ENCODE measurements around the gene C1QTNF5. TPM values are rescaled to one million over a fixed set of nuclear protein-coding genes. Genes with fewer than 3 reads are reported as not detected.

C1QTNF5 gene
- total and polyA plus RNA-seq, 7 experiments from 2014 or later = not detected

DNA sequence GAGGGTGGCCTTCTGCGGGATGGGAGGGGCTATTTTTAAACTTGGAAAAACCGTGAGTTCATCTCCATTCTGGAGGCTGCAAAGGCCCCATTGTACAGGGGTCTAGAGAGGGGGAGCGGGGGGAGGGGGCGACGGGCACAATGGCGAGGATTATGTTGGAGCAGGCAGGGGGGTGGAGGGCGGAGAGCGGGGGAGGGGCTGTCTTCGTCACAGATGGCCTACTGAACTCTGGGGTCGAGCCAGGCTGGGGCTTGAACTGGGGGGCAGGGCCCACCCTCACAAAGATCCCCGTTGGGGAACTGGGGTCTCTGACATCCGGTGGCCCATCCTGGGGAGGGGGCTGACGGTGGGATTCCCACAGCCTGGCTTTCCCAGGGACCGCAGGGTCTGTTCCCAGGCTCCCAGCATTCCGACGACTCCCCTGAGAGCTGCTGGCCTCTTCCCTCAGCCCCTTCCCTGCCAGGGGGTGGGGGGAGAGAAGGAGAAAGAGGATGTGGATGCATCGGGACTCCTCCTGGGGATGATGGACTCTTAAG, 20.4 kb downstream of the C1QTNF5 start:
- Histone ChIP-seq H3K27ac (ENCODE audit: low read depth, low read length) (peak overlapping the region; percentile 70), H3K4me1 (ENCODE audit: control insufficient read depth in 2 of 2, insufficient read depth in 2 of 2, low read length in 2 of 2) (peaks cover 9 to 14% of the 10 kb centered on the region in 2 donors)

DNA sequence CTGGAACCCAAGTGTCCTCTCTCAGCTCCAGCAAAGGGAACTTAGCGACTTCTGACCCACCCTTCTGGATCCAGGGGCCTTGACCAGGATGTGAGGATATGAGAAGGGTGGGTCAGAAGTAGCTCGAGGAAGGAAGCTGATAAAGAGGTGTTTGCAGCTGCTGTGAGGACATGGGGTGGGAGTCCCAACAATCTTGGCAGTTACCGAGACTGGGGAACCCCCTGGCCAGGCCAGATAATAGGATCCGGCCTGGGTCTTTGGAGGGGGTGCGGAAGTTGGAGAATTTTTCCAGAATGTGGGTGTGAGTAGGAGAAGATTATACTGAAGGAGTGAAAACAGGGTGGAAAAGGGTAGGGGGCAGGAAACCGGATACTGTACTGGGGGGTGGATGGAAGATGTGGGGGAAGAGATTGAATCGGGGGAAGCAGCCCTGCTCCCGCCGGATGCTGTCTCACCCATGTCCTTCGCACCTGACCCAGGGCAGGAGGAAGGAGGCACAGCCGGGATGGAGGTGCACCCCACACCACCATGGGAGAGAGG, 20.9 kb downstream of the C1QTNF5 start:
- no peaks in the 10 kb centered on the region for H3K36me3 Mint-ChIP-seq
- peak overlapping the region in 7 of 9 donors; percentile 60 to 90 (median 78) for H3K27ac Mint-ChIP-seq
- DNase-seq (no peak), ATAC-seq (no peak)
- Histone ChIP-seq H3K9me3 (ENCODE audit: control insufficient read depth in 2 of 3, low read length in 3 of 3) (no peaks in the 10 kb centered on the region), H3K27me3 (ENCODE audit: control insufficient read depth in 2 of 2, insufficient read depth in 2 of 2, low read length in 2 of 2) (peaks cover 0 to 6% of the 10 kb centered on the region in 2 donors), H3K4me3 (ENCODE audit: low read length) (no peak overlapping the region), H3K4me1 (ENCODE audit: control insufficient read depth in 2 of 2, insufficient read depth in 2 of 2, low read length in 2 of 2) (peaks cover 10 to 19% of the 10 kb centered on the region in 2 donors), H3K36me3 (ENCODE audit: control insufficient read depth in 2 of 3, insufficient read depth in 3 of 3, low read length in 3 of 3) (no peaks in the 10 kb centered on the region), H3K27ac (ENCODE audit: low read depth, low read length) (no peak overlapping the region)
- no peaks in the 10 kb centered on the region for H3K9me3 Mint-ChIP-seq
- intact Hi-C loops (cut with micrococcal nuclease) = loop anchor here (2.0 to 5.0 kb wide), 4 partner anchors 35 to 302 kb away; partner anchors contain the start of genes HINFP (in 1 of the 2), NLRX1 (in 1 of the 2), RPS25 (in 1 of the 2) and TRAPPC4 (in 1 of the 2)
- H3K4me3 Mint-ChIP-seq = peak overlapping the region; percentile 31 to 81 (median 70)
- H3K4me1 Mint-ChIP-seq = peaks cover 11 to 45% (median 35%) of the 10 kb centered on the region in 7 donors
- peaks cover 5 to 44% (median 18%) of the 10 kb centered on the region in 5 donors for H3K27me3 Mint-ChIP-seq
- CTCF ChIA-PET = no interaction called here
- POLR2A ChIA-PET = interaction anchor here (1.1 kb wide), 1 partner anchor 14 kb away, joined by 3 read pairs; no protein-coding TSS in a partner anchor

More for the DNA sequence above, 20.4 kb downstream of the C1QTNF5 start:
- Mint-ChIP-seq H3K4me3 (peak overlapping the region in 9 of 10 donors; percentile 31 to 81 (median 67)), H3K4me1 (peaks cover 11 to 42% (median 32%) of the 10 kb centered on the region in 7 donors), H3K27me3 (peaks cover 5 to 41% (median 16%) of the 10 kb centered on the region in 5 donors), H3K9me3 (no peaks in the 10 kb centered on the region), H3K36me3 (no peaks in the 10 kb centered on the region), H3K27ac (peak overlapping the region in 2 of 9 donors; percentile 60 to 90)
- DNase-seq (no peak), ATAC-seq (no peak)
- Histone ChIP-seq H3K9me3 (ENCODE audit: control insufficient read depth in 2 of 3, low read length in 3 of 3) (no peaks in the 10 kb centered on the region), H3K4me3 (ENCODE audit: low read length) (peak overlapping the region; percentile 82), H3K27me3 (ENCODE audit: control insufficient read depth in 2 of 2, insufficient read depth in 2 of 2, low read length in 2 of 2) (peaks cover 0 to 6% of the 10 kb centered on the region in 2 donors), H3K36me3 (ENCODE audit: control insufficient read depth in 2 of 3, insufficient read depth in 3 of 3, low read length in 3 of 3) (no peaks in the 10 kb centered on the region)
- intact Hi-C loops (cut with micrococcal nuclease) = loop anchor here (2.0 to 5.0 kb wide), 4 partner anchors 36 to 303 kb away; partner anchors contain the start of genes HINFP (in 1 of the 2), NLRX1 (in 1 of the 2), RPS25 (in 1 of the 2) and TRAPPC4 (in 1 of the 2)
- POLR2A ChIA-PET = interaction anchor here (0.5 to 2.2 kb wide), 6 partner anchors 14 to 218 kb away, joined by 3 to 19 read pairs (median 3); no protein-coding TSS in a partner anchor
- CTCF ChIA-PET = interaction anchor here (1.3 to 4.3 kb wide), 5 partner anchors 12 to 115 kb away, joined by 5 to 42 read pairs (median 15); partner anchors contain the start of gene CBL

GRCh38 chr11:119319136-119319699, 21.5 kb downstream of the C1QTNF5 start:
- Mint-ChIP-seq H3K27me3 (peaks cover 5 to 44% (median 18%) of the 10 kb centered on the region in 5 donors), H3K4me1 (peaks cover 11 to 46% (median 37%) of the 10 kb centered on the region in 7 donors), H3K36me3 (no peaks in the 10 kb centered on the region), H3K9me3 (no peaks in the 10 kb centered on the region), H3K27ac (peak overlapping the region in 5 of 9 donors; percentile 9 to 89 (median 67)), H3K4me3 (peak overlapping the region in 9 of 10 donors; percentile 10 to 81 (median 67))
- DNase-seq (no peak), ATAC-seq (no peak)
- Histone ChIP-seq H3K27ac (ENCODE audit: low read depth, low read length) (no peak overlapping the region), H3K4me3 (ENCODE audit: low read length) (no peak overlapping the region), H3K9me3 (ENCODE audit: control insufficient read depth in 2 of 3, low read length in 3 of 3) (no peaks in the 10 kb centered on the region), H3K36me3 (ENCODE audit: control insufficient read depth in 2 of 3, insufficient read depth in 3 of 3, low read length in 3 of 3) (no peaks in the 10 kb centered on the region), H3K4me1 (ENCODE audit: control insufficient read depth in 2 of 2, insufficient read depth in 2 of 2, low read length in 2 of 2) (peaks cover 10 to 21% of the 10 kb centered on the region in 2 donors), H3K27me3 (ENCODE audit: control insufficient read depth in 2 of 2, insufficient read depth in 2 of 2, low read length in 2 of 2) (peaks cover 0 to 6% of the 10 kb centered on the region in 2 donors)
- ChIA-PET POLR2A (interaction anchor here (0.9 to 1.1 kb wide), 2 partner anchors 13 to 16 kb away, joined by 3 read pairs; no protein-coding TSS in a partner anchor), CTCF (no interaction called here)
- intact Hi-C loops (cut with micrococcal nuclease) = no loop called here

- H3K27me3 Mint-ChIP-seq = peaks cover 5 to 45% (median 18%) of the 10 kb centered on the region in 5 donors
- no peak overlapping the region for H3K4me3 ChIP-seq (ENCODE audit: low read length)
- H3K9me3 ChIP-seq (ENCODE audit: control insufficient read depth in 2 of 3, low read length in 3 of 3) = no peaks in the 10 kb centered on the region
- no peak overlapping the region for H3K27ac ChIP-seq (ENCODE audit: low read depth, low read length)
- no peaks in the 10 kb centered on the region for H3K9me3 Mint-ChIP-seq
- peaks cover 0 to 6% of the 10 kb centered on the region in 2 donors for H3K27me3 ChIP-seq (ENCODE audit: control insufficient read depth in 2 of 2, insufficient read depth in 2 of 2, low read length in 2 of 2)
- no peaks in the 10 kb centered on the region for H3K36me3 Mint-ChIP-seq
- ChIA-PET CTCF (interaction anchor here (0.9 kb wide), 1 partner anchor 20 kb away, joined by 3 read pairs; no protein-coding TSS in a partner anchor), POLR2A (interaction anchor here (0.9 to 2.1 kb wide), 2 partner anchors 10 to 15 kb away, joined by 3 to 6 read pairs; no protein-coding TSS in a partner anchor)
- no peaks in the 10 kb centered on the region for H3K36me3 ChIP-seq (ENCODE audit: control insufficient read depth in 2 of 3, insufficient read depth in 3 of 3, low read length in 3 of 3)
- peaks cover 11 to 42% (median 35%) of the 10 kb centered on the region in 7 donors for H3K4me1 Mint-ChIP-seq
- H3K4me1 ChIP-seq (ENCODE audit: control insufficient read depth in 2 of 2, insufficient read depth in 2 of 2, low read length in 2 of 2) = peaks cover 10 to 21% of the 10 kb centered on the region in 2 donors
- peak overlapping the region in 6 of 10 donors; percentile 51 to 79 (median 64) for H3K4me3 Mint-ChIP-seq
- no peak for DNase-seq
- peak overlapping the region in 5 of 9 donors; percentile 9 to 67 (median 59) for H3K27ac Mint-ChIP-seq
- intact Hi-C loops (cut with micrococcal nuclease) = no loop called here
- ATAC-seq = no peak
These were observed 22.2 kb downstream of the C1QTNF5 start for GRCh38 chr11:119318240-119319135.

GRCh38 chr11:119317592-119318239, 23.0 kb downstream of the C1QTNF5 start:
- Mint-ChIP-seq H3K4me1 (peaks cover 11 to 39% (median 30%) of the 10 kb centered on the region in 7 donors), H3K36me3 (no peaks in the 10 kb centered on the region), H3K4me3 (peak overlapping the region in 5 of 10 donors; percentile 6 to 34 (median 23)), H3K9me3 (no peaks in the 10 kb centered on the region), H3K27me3 (peaks cover 5 to 45% (median 18%) of the 10 kb centered on the region in 5 donors), H3K27ac (no peak overlapping the region)
- H3K36me3 ChIP-seq (ENCODE audit: control insufficient read depth in 2 of 3, insufficient read depth in 3 of 3, low read length in 3 of 3) = no peaks in the 10 kb centered on the region
- peaks cover 0 to 6% of the 10 kb centered on the region in 2 donors for H3K27me3 ChIP-seq (ENCODE audit: control insufficient read depth in 2 of 2, insufficient read depth in 2 of 2, low read length in 2 of 2)
- no peaks in the 10 kb centered on the region for H3K9me3 ChIP-seq (ENCODE audit: control insufficient read depth in 2 of 3, low read length in 3 of 3)
- H3K27ac ChIP-seq (ENCODE audit: low read depth, low read length) = no peak overlapping the region
- DNase-seq (no peak), ATAC-seq (no peak)
- no peak overlapping the region for H3K4me3 ChIP-seq (ENCODE audit: low read length)
- POLR2A ChIA-PET = interaction anchor here (0.6 to 2.1 kb wide), 2 partner anchors 10 to 32 kb away, joined by 3 to 6 read pairs; no protein-coding TSS in a partner anchor
- CTCF ChIA-PET = interaction anchor here (0.9 kb wide), 1 partner anchor 21 kb away, joined by 3 read pairs; no protein-coding TSS in a partner anchor
- H3K4me1 ChIP-seq (ENCODE audit: control insufficient read depth in 2 of 2, insufficient read depth in 2 of 2, low read length in 2 of 2) = peaks cover 10 to 21% of the 10 kb centered on the region in 2 donors
- intact Hi-C loops (cut with micrococcal nuclease) = no loop called here
